Heart left ventricle (tissue), 16 donors: ENCODE results near the gene ICA1. TPM values are rescaled to one million over a fixed set of nuclear protein-coding genes. Genes with fewer than 3 reads are reported as not detected.
"Not testable (repeated sequence)": the region's sequence is repeated elsewhere in the genome, so short reads cannot be mapped to it uniquely, and the experiment has no call there.

Source experiments
- ATAC-seq, 4 donors: fragments of 200-7000 bp; cut with Tn5 transposase; one replicate each; pipeline ENCODE4 v1.9.1; 2020 to 2022; ENCODE audit warnings: moderate library complexity in 4 of 4, mild to moderate bottlenecking in 3 of 4, moderate number of reproducible peaks in 1 of 4
- DNase-seq, 5 donors: peaks; one replicate each; pipeline ENCODE4 v3.0.0-alpha.2; 2020
- H3K27ac ChIP-seq, 12 donors: fragments of 200-600 bp; sonication (generic) in 4 of 12; one replicate each; pipeline versions ENCODE4 v1.5.0 to v1.8.0; 2016 to 2022; ENCODE audit warnings: mild to moderate bottlenecking in 2 of 12
- H3K27me3 ChIP-seq, 9 donors: fragments of 200-600 bp; sonication (generic) in 2 of 9; one replicate each; pipeline versions ENCODE4 v1.5.1 to v1.8.0; 2016 to 2022; ENCODE audit warnings: mild to moderate bottlenecking in 3 of 9
- H3K36me3 ChIP-seq, 9 donors: fragments of 200-600 bp; sonication (generic) in 2 of 9; one replicate each; pipeline versions ENCODE4 v1.5.0 to v1.8.0; 2018 to 2022; ENCODE audit warnings: mild to moderate bottlenecking in 2 of 9
- H3K4me1 ChIP-seq, 12 donors: fragments of 200-600 bp; sonication (generic) in 4 of 12; one replicate each; pipeline versions ENCODE4 v1.5.0 to v1.8.0; 2016 to 2022; ENCODE audit warnings: mild to moderate bottlenecking in 3 of 12
- H3K4me3 ChIP-seq, 12 donors: fragments of 200-600 bp; sonication (generic) in 4 of 12; one replicate each; pipeline versions ENCODE4 v1.5.0 to v1.8.0; 2017 to 2022; ENCODE audit warnings: mild to moderate bottlenecking in 9 of 12, moderate library complexity in 4 of 12
- H3K9me3 ChIP-seq, 12 donors: fragments of 200-600 bp; sonication (generic) in 4 of 12; one replicate each; pipeline versions ENCODE4 v1.5.0 to v1.8.0; 2016 to 2022; ENCODE audit warnings: mild to moderate bottlenecking in 1 of 12
- POLR2A ChIP-seq, 2 donors: fragments of 450-650 bp; IDR thresholded peaks; one replicate each; pipeline ENCODE4 v1.6.1; 2017; ENCODE audit warnings: antibody characterized with exemption in 2 of 2, mild to moderate bottlenecking in 2 of 2, moderate library complexity in 2 of 2
- WGBS, 4 donors: extraction: QIAGEN DNeasy Blood & Tissue Kit in 2 of 4; methylation state at CpG; one replicate each; pipeline versions ENCODE4 v1.1.5 to v1.1.7; 2013 to 2018; 5-methylcytosine and 5-hydroxymethylcytosine counted together
- intact Hi-C, 10 donors: fragments of 100-400 bp; cut with DNase I; formaldehyde crosslinking; loops; one replicate each; pipeline versions ENCODE4 v1.11.1 to v1.14.2; 2022
- polyA plus RNA-seq, 2 donors: library from polyadenylated mRNA; stranded (reverse); fragments of 200-250 nt; gene quantifications; one replicate each; pipeline ENCODE4 v1.2.3, GENCODE V29; 2013
- total RNA-seq, 9 donors: library from RNA; depleted of rRNA in 2 of 9; stranded (reverse); fragments of >200 nt in 2 of 9; fragmentation: NEBNext Ultra II Directional in 3 of 9; extraction: Animal tissue kit (Norgen Biotek cat#: 25700) in 3 of 9; gene quantifications; one replicate each; pipeline versions ENCODE4 v1.1.0 to v1.2.4, GENCODE V29; 2016 to 2023
- TF ChIP-seq, protein P1 (sequence below), 12 donors: fragments of 200-600 bp; sonication (generic) in 4 of 12; IDR thresholded peaks; one replicate each; pipeline versions ENCODE4 v1.5.0 to v1.8.0; 2018 to 2022; ENCODE audit warnings: antibody characterized with exemption in 12 of 12, mild to moderate bottlenecking in 5 of 12
- donor health status: ischemic (EF 13 %, LVEDD 7.1; RV severe dilation, severe dysfunction).
- donor health status: healthy with polysubstance abuse.
- donor health status: DM: no; HTN: yes; CAD: no.
- donor health status: DM: no; HTN: no; CAD: no.
- donor health status: ischemic (EF 25% LVEDD 6.9; RV normal size, moderate dysfunction).
- donor health status: ischemic (EF 25% LVEDD 5.7; RV mildly dilated, moderate dysfunction).
- donor health status: healthy.
- donor health status: DM: yes; HTN: yes; CAD: no.
- donor health status: ischemic (EF 35%, LVEDD 5.7; RV mildly dilated, moderate dysfunction).
- donor health status: nonischemic (EF 11% LVEDD 7.7; RV severe dilation, severe dysfunction).
- donor health status: DM: yes; HTN: yes; CAD: no.
- donor health status: PGD.
- donor health status: ischemic (EF 29% LVEDD 5.4; RV normal size, mild dysfunction).
- donor health status: nonischemic (EF 23%, LVEDD 6.1; RV moderate dilation, normal function).

The ICA1 gene
- total and polyA plus RNA-seq, 11 donors = 23.8 to 74.4 (median 54.4) TPM

DNA sequence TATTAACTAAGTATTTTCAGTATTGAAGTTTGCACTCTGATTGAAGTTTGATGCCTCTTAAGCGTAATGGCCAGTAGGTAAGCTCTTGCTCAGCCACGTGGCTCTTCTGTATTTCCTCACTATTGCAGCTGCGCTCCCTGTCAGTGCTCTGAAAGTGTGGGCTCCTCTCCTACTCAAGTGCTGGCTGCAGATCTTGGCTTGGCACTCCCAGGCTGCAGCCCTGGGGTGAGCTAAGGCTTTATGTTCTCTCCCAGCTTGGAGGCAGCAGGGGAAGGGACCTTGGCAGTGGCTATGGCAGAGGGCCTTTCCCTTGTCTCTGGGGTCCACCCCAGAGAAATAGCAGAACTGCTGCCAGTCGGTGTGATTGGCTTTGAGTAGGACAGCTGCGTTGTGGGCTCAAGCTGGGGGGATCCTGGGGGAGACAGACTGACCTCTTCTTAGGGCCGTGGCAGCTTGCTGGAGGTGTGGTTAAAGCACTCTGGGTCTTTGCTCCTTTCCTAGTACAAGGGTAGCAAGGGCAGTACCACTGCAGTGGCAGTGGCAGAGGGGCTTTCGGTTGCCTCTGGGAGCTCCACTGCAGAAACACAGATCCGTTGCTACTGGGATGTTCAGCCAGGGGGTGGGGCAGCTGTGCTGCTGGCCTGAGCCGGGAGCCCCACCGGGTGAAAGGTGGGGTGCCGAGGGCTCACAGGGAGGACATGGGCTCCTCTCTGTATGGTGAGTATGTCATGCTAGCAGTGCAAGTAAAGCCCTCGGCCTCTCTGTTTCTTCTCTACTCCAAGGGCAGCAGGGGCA, 192.9 kb downstream of the ICA1 start:
- no peaks in the 10 kb centered on the region for H3K9me3 ChIP-seq
- 64 to 75% (median 68%) methylated on average over 11 to 12 of the region's 12 CpGs for WGBS, 4 donors
- H3K27ac ChIP-seq = no peak overlapping the region
- peaks cover 0 to 11% (median 0%) of the 10 kb centered on the region in 9 donors for H3K36me3 ChIP-seq
- no peaks in the 10 kb centered on the region for H3K27me3 ChIP-seq
- peaks cover 0 to 14% (median 2%) of the 10 kb centered on the region in 12 donors for H3K4me1 ChIP-seq
- TF ChIP-seq, protein P1, sequence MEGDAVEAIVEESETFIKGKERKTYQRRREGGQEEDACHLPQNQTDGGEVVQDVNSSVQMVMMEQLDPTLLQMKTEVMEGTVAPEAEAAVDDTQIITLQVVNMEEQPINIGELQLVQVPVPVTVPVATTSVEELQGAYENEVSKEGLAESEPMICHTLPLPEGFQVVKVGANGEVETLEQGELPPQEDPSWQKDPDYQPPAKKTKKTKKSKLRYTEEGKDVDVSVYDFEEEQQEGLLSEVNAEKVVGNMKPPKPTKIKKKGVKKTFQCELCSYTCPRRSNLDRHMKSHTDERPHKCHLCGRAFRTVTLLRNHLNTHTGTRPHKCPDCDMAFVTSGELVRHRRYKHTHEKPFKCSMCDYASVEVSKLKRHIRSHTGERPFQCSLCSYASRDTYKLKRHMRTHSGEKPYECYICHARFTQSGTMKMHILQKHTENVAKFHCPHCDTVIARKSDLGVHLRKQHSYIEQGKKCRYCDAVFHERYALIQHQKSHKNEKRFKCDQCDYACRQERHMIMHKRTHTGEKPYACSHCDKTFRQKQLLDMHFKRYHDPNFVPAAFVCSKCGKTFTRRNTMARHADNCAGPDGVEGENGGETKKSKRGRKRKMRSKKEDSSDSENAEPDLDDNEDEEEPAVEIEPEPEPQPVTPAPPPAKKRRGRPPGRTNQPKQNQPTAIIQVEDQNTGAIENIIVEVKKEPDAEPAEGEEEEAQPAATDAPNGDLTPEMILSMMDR (IDR thresholded peaks at IDR 0.05) = no peak
- TF ChIP-seq POLR2A (IDR thresholded peaks at IDR 0.05) = no peak
- intact Hi-C loops = no loop called here
- ATAC-seq = peak in 3 of 4 donors; percentile 65 to 91 (median 90)
- H3K4me3 ChIP-seq = no peak overlapping the region
- peak in 4 of 5 donors; percentile 8 to 54 (median 48) for DNase-seq

DNA sequence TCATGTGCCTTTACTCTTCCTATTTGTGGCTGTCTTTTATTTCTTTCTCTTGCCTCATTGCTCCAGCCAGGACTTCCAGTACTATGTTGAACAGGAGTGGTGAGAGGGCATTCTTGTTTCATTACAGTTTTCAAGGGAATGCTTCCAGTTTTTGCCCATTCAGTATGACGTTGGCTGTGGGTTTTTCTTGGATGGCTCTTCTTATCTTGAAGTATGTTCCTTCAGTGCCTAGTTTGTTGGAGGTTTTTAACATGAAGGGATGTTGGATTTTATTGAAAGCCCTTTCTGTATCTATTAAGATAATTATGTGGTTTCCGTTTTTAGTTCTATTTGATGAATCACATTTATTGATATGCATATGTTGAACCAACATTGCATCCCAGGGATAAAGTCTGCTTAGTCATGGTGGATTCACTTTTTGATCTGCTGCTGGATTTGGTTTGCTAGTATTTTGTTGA, 196.6 kb downstream of the ICA1 start:
- Histone ChIP-seq H3K36me3 (peaks cover 0 to 7% (median 4%) of the 10 kb centered on the region in 9 donors), H3K27ac (no peak overlapping the region), H3K4me1 (peaks cover 0 to 14% (median 2%) of the 10 kb centered on the region in 12 donors), H3K27me3 (no peaks in the 10 kb centered on the region), H3K4me3 (no peak overlapping the region), H3K9me3 (no peaks in the 10 kb centered on the region)
- ATAC-seq (no peak), DNase-seq (no peak)
- intact Hi-C loops = no loop called here
- no peak for TF ChIP-seq POLR2A (IDR thresholded peaks at IDR 0.05)
- TF ChIP-seq, protein P1 (IDR thresholded peaks at IDR 0.05) = no peak
- WGBS, 4 donors = 80 to 87% (median 83%) methylated on average over 2 of the region's 2 CpGs

DNA sequence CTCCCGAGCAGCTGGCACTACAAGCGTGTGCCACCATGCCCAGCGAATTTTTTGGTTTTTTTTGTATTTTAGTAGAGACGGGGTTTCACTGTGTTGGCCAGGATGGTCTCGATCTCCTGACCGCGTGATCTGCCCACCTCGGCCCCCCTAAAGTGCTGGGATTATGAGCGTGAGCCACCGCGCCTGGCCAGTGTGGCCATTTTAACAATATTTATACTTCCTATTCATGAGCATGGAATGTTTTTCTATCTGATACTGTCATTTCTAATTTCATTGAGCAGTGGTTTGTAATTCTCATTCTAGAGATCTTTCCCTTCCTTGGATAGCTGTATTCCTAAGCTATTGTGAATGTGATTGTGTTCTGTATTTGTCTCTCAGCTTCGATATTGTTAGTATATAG, 197.1 kb downstream of the ICA1 start:
- peaks cover 0 to 14% (median 2%) of the 10 kb centered on the region in 12 donors for H3K4me1 ChIP-seq
- TF ChIP-seq, protein P1 (IDR thresholded peaks at IDR 0.05) = no peak
- no peak for TF ChIP-seq POLR2A (IDR thresholded peaks at IDR 0.05)
- H3K4me3 ChIP-seq = no peak overlapping the region
- DNase-seq = no peak
- H3K27ac ChIP-seq = no peak overlapping the region
- H3K36me3 ChIP-seq = peaks cover 0 to 10% (median 5%) of the 10 kb centered on the region in 9 donors
- no peaks in the 10 kb centered on the region for H3K27me3 ChIP-seq
- no peaks in the 10 kb centered on the region for H3K9me3 ChIP-seq
- intact Hi-C loops = no loop called here
- 97 to 98% (median 97%) methylated on average over 12 of the region's 12 CpGs for WGBS, 4 donors
- ATAC-seq = no peak

DNA sequence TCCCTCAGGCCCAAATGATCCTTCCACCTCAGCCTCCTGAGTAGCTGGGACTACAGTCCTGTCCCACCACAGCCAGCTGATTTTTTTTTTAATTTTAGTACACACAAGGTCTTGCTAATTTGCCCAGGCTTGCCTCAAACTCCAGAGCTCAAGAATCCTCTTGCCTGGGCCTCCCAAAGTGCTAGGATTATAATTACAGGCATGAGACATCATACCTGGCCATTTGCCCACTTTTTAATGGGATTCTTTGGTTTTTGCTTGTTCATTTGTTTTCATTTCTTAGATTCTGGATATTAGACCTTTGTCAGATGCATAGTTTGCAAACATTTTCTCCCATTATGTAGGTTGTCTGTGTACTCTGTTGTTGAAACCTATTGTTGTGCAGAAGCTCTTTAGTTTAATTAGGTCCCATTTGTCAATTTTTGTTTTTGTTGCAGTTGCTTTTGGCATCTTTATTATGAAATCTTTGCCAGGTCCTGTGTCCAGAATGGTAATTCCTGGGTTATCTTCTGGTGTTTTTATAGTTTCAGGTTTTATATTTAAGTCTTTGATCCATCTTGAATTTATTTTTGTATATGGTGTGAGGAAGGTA, 198.2 kb downstream of the ICA1 start:
- ATAC-seq (no peak), DNase-seq (no peak)
- intact Hi-C loops = no loop called here
- Histone ChIP-seq H3K4me3 (no peak overlapping the region), H3K9me3 (no peaks in the 10 kb centered on the region), H3K36me3 (peaks cover 0 to 10% (median 5%) of the 10 kb centered on the region in 9 donors), H3K27me3 (no peaks in the 10 kb centered on the region), H3K4me1 (peaks cover 0 to 7% (median 0%) of the 10 kb centered on the region in 12 donors), H3K27ac (no peak overlapping the region)
- no peak for TF ChIP-seq POLR2A (IDR thresholded peaks at IDR 0.05)
- TF ChIP-seq, protein P1 (IDR thresholded peaks at IDR 0.05) = no peak

DNA sequence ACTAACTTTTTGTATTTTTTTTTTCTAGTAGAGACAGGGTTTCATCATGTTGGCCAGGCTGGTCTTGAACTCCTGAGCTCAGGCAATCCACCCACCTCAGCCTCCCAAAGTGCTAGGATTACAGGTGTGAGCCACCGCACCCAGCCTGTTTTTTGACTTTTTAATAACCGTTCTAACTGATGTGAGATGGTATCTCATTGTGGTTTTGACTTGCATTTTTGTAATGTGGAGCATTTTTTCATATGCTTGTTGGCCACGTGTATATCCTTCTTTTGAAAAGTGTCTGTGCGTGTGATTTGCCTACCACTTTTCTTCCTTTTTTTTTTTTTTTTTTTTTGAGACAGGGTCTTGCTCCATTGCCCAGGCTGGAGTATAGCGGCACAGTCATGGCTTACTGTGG, 198.7 kb downstream of the ICA1 start:
- 94 to 98% (median 95%) methylated on average over 5 of the region's 5 CpGs for WGBS, 4 donors
- H3K9me3 ChIP-seq, H3K27ac ChIP-seq, H3K4me3 ChIP-seq, intact Hi-C loops, DNase-seq, H3K27me3 ChIP-seq, H3K4me1 ChIP-seq, ATAC-seq: not testable (repeated sequence)
- H3K36me3 ChIP-seq = peaks cover 0 to 10% (median 5%) of the 10 kb centered on the region in 9 donors
